ENCODE measurements around the gene PFN2. TPM values are rescaled to one million over a fixed set of nuclear protein-coding genes. Genes with fewer than 3 reads are reported as not detected.

PFN2 gene
- total and polyA plus RNA-seq, 2 donors from 2014 or later, result 93.2 to 253 TPM

DNA sequence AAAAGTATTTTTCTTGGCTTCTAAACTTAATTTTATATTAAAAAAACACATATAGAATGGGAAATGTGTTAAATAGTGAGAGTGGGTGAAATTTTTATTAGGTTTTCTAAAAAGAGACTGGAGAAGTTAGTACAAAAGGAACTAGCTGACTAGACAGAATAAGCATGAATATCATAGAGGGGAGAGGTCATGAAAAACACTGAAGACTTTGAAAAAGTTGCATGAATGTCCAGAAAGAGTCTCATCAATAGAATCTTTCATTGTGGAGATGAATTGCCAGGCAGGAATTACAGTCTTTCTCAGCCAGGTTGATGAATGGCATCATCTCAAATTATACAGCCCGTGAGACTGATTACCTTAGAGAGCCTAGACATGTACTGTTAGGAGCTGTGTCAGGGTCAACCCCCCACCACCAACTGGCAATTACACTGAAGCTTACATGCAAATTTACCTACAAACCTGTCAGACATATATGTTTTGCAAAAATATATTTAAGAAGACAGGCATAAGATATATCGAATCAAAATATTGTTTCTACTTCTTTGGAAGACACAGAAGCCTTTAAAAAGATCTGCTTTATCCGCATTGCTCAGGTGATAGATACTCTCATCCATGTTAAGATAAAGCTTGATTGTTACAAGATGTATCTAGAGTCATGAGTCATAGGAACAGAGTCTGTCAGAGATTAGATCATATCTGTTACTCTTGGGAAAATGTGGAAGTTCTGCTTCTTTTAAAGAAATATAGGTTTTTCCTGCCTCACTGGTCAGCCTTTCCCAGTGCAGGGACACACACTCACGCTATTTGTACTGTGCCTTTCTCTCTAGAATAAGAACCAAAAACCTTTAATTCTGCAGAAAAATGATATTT is 34.8 kb upstream of the PFN2 start:
- no peaks in the 10 kb centered on the region for H3K36me3 ChIP-seq (ENCODE audit: control insufficient read depth in 2 of 3, insufficient read depth in 3 of 3, low read length in 3 of 3)
- no peaks in the 10 kb centered on the region for H3K9me3 ChIP-seq (ENCODE audit: control insufficient read depth in 2 of 3, insufficient read depth in 1 of 3, low read length in 3 of 3)
- no peak overlapping the region for H3K9ac ChIP-seq (ENCODE audit: low read length in 3 of 3)
- no peak overlapping the region for H3K27ac ChIP-seq (ENCODE audit: low read depth in 2 of 2, low read length in 2 of 2)
- no peaks in the 10 kb centered on the region for H3K4me1 ChIP-seq (ENCODE audit: control insufficient read depth in 2 of 3, insufficient read depth in 2 of 3, low read depth in 1 of 3, low read length in 3 of 3)
- no peaks in the 10 kb centered on the region for H3K27me3 ChIP-seq (ENCODE audit: control insufficient read depth, insufficient read depth, low read length)
- FAIRE-seq (no peak), DNase-seq (no peak)
- no peak overlapping the region for H3K4me3 ChIP-seq (ENCODE audit: low read length in 3 of 3)
- TF ChIP-seq, protein P1, sequence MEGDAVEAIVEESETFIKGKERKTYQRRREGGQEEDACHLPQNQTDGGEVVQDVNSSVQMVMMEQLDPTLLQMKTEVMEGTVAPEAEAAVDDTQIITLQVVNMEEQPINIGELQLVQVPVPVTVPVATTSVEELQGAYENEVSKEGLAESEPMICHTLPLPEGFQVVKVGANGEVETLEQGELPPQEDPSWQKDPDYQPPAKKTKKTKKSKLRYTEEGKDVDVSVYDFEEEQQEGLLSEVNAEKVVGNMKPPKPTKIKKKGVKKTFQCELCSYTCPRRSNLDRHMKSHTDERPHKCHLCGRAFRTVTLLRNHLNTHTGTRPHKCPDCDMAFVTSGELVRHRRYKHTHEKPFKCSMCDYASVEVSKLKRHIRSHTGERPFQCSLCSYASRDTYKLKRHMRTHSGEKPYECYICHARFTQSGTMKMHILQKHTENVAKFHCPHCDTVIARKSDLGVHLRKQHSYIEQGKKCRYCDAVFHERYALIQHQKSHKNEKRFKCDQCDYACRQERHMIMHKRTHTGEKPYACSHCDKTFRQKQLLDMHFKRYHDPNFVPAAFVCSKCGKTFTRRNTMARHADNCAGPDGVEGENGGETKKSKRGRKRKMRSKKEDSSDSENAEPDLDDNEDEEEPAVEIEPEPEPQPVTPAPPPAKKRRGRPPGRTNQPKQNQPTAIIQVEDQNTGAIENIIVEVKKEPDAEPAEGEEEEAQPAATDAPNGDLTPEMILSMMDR (IDR thresholded peaks at IDR 0.05; ENCODE audit: borderline replicate concordance, extremely low read depth, insufficient read depth), result no peak
- intact Hi-C loops (cut with DNase I), result no loop called here

DNA sequence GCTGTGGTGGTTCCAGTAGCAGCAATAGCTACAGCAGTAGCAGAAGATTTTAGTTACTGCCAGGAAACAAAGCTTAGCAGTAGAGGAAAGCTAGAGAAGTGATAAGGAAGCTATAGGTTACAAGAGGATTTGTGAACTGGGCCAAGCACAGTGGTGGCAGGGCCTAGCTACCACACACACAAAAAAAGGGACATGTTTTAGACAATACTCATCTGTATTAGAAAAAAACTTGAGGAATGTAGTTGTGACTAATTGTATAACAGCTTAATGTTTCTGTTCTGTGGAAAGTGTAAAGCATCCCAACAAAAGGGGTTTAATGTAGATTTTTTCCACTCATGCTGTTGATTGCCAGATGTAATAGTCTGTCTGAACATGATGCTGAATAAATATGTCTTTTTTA is 29.9 kb upstream of the PFN2 start:
- H3K27me3 ChIP-seq (ENCODE audit: control insufficient read depth, insufficient read depth, low read length), result no peaks in the 10 kb centered on the region
- no peak overlapping the region for H3K27ac ChIP-seq (ENCODE audit: low read depth in 2 of 2, low read length in 2 of 2)
- TF ChIP-seq, protein P1 (IDR thresholded peaks at IDR 0.05; ENCODE audit: borderline replicate concordance, extremely low read depth, insufficient read depth), result no peak
- no peaks in the 10 kb centered on the region for H3K4me1 ChIP-seq (ENCODE audit: control insufficient read depth in 2 of 3, insufficient read depth in 2 of 3, low read depth in 1 of 3, low read length in 3 of 3)
- H3K9me3 ChIP-seq (ENCODE audit: control insufficient read depth in 2 of 3, insufficient read depth in 1 of 3, low read length in 3 of 3), result peaks cover 0 to 6% (median 0%) of the 10 kb centered on the region in 3 donors
- DNase-seq (no peak), FAIRE-seq (no peak)
- no peak overlapping the region for H3K4me3 ChIP-seq (ENCODE audit: low read length in 3 of 3)
- H3K9ac ChIP-seq (ENCODE audit: low read length in 3 of 3), result no peak overlapping the region
- no peaks in the 10 kb centered on the region for H3K36me3 ChIP-seq (ENCODE audit: control insufficient read depth in 2 of 3, insufficient read depth in 3 of 3, low read length in 3 of 3)
- intact Hi-C loops (cut with DNase I), result no loop called here

DNA sequence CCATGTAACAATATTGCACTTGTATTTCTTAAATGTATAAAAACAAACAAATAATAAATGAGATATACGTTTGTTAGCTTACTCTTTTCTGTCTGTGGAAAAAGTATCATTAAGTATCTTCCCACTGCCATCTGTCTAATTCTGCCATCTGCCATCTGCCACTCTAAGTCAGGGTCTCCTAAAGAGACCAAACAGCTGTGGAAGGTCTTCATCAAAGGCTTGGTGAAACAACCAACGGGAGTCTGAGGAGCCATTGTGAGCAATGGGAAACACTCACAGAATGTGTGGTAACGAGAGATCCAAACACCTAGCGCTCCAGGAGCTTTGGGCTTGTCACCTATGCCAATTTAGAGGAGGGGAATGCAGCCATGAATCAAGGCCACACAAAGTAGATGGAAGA is 28.7 kb upstream of the PFN2 start:
- no peaks in the 10 kb centered on the region for H3K27me3 ChIP-seq (ENCODE audit: control insufficient read depth, insufficient read depth, low read length)
- intact Hi-C loops (cut with DNase I), result no loop called here
- no peak overlapping the region for H3K4me3 ChIP-seq (ENCODE audit: low read length in 3 of 3)
- peaks cover 0 to 10% (median 0%) of the 10 kb centered on the region in 3 donors for H3K9me3 ChIP-seq (ENCODE audit: control insufficient read depth in 2 of 3, insufficient read depth in 1 of 3, low read length in 3 of 3)
- no peak for DNase-seq
- TF ChIP-seq, protein P1 (IDR thresholded peaks at IDR 0.05; ENCODE audit: borderline replicate concordance, extremely low read depth, insufficient read depth), result no peak
- no peak overlapping the region for H3K9ac ChIP-seq (ENCODE audit: low read length in 3 of 3)
- H3K4me1 ChIP-seq (ENCODE audit: control insufficient read depth in 2 of 3, insufficient read depth in 2 of 3, low read depth in 1 of 3, low read length in 3 of 3), result no peaks in the 10 kb centered on the region
- H3K27ac ChIP-seq (ENCODE audit: low read depth in 2 of 2, low read length in 2 of 2), result no peak overlapping the region
- FAIRE-seq, result no peak
- H3K36me3 ChIP-seq (ENCODE audit: control insufficient read depth in 2 of 3, insufficient read depth in 3 of 3, low read length in 3 of 3), result no peaks in the 10 kb centered on the region

All from kidney (tissue), 14 donors.